Measurements from ENCODE around the gene PHF11.

- TF ChIP-seq, protein P1, sequence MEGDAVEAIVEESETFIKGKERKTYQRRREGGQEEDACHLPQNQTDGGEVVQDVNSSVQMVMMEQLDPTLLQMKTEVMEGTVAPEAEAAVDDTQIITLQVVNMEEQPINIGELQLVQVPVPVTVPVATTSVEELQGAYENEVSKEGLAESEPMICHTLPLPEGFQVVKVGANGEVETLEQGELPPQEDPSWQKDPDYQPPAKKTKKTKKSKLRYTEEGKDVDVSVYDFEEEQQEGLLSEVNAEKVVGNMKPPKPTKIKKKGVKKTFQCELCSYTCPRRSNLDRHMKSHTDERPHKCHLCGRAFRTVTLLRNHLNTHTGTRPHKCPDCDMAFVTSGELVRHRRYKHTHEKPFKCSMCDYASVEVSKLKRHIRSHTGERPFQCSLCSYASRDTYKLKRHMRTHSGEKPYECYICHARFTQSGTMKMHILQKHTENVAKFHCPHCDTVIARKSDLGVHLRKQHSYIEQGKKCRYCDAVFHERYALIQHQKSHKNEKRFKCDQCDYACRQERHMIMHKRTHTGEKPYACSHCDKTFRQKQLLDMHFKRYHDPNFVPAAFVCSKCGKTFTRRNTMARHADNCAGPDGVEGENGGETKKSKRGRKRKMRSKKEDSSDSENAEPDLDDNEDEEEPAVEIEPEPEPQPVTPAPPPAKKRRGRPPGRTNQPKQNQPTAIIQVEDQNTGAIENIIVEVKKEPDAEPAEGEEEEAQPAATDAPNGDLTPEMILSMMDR (IDR thresholded peaks at IDR 0.05), result no peak
- TF ChIP-seq POLR2AphosphoS5 (IDR thresholded peaks at IDR 0.05) (no peak), POLR2A (IDR thresholded peaks at IDR 0.05) (no peak), EP300 (IDR thresholded peaks at IDR 0.05) (no peak)
Measured at GRCh38 chr13:49569993-49570689, 74.4 kb downstream of the PHF11 start.

Data from suprapubic skin (tissue), 4 donors.